Bronchial epithelial cell (primary cell): ENCODE results near the gene B3GALNT2. TPM values are rescaled to one million over a fixed set of nuclear protein-coding genes. Genes with fewer than 3 reads are reported as not detected.
"Not testable (repeated sequence)": the region's sequence is repeated elsewhere in the genome, so short reads cannot be mapped to it uniquely, and the experiment has no call there.

Experiments used
- DNase-seq: peaks from one replicate; pipeline ENCODE4 v3.0.0-alpha.2; 2010; ENCODE audit warnings: low read depth
- FAIRE-seq: peaks from 2 replicates; lab custom pipeline; 2011; peaks lifted over from hg19 to GRCh38; lab: Jason Lieb, UNC
- H3K27me3 ChIP-seq: 2 replicates; pipeline ENCODE4 v1.5.1; 2011; ENCODE audit warnings: low read length; ENCODE audit not compliant: control insufficient read depth, insufficient read depth
- H3K36me3 ChIP-seq: 2 replicates; pipeline ENCODE4 v1.5.1; 2011; ENCODE audit warnings: low read length; ENCODE audit not compliant: control insufficient read depth, insufficient read depth
- H3K4me3 ChIP-seq: 2 replicates; pipeline ENCODE4 v1.5.1; 2011; ENCODE audit warnings: mild to moderate bottlenecking, low read depth, low read length, control low read depth
- total RNA-seq: library from RNA; depleted of rRNA; stranded (reverse); fragments of >200 nt; gene quantifications from 2 replicates; pipeline ENCODE4 v1.2.1, GENCODE V29; 2014
- TF ChIP-seq, protein P1 (sequence below): IDR thresholded peaks from 2 replicates; pipeline ENCODE4 v1.5.1; 2011; ENCODE audit warnings: mild to moderate bottlenecking, moderate library complexity, low read length, control low read depth, inconsistent platforms; ENCODE audit not compliant: insufficient read depth, severe bottlenecking

The B3GALNT2 gene
- total RNA-seq, 1 donor from 2014 or later: 80.3 TPM

DNA sequence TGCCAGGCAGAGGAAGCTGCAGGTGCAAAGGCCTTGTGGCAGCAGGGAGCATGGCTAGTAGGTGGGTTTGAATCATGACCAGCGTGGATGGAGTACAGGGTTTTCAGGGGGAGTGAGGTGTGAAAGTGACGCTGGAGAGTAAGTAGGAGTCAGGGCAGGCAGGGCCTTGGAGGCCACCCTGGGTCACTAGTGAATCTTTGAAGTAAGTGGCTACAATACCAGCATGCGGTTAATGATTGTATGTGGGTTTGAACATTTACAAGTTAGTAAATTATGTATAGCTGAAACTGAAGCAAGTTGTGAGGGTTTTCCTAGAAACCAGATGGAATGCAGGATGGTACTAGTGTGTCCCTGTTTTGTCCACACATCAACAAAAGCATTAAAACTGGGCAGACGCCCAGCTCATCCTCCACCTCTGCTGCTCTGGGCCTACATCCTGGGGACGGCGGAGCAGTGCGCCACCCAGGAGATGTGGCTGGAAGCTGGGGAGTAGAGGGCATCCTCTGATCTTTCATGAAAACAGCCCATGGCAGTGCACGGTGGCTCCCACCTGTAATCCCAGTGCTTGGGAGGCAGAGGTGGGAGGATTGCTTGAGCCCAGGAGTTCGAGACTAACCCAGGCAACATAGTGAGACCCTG is 41.2 kb upstream of the B3GALNT2 start:
- no peaks in the 10 kb centered on the region for H3K36me3 ChIP-seq
- H3K4me3 ChIP-seq: no peak overlapping the region
- DNase-seq: no peak
- peaks cover 1% of the 10 kb centered on the region for H3K27me3 ChIP-seq
- no peak for FAIRE-seq
- TF ChIP-seq, protein P1, sequence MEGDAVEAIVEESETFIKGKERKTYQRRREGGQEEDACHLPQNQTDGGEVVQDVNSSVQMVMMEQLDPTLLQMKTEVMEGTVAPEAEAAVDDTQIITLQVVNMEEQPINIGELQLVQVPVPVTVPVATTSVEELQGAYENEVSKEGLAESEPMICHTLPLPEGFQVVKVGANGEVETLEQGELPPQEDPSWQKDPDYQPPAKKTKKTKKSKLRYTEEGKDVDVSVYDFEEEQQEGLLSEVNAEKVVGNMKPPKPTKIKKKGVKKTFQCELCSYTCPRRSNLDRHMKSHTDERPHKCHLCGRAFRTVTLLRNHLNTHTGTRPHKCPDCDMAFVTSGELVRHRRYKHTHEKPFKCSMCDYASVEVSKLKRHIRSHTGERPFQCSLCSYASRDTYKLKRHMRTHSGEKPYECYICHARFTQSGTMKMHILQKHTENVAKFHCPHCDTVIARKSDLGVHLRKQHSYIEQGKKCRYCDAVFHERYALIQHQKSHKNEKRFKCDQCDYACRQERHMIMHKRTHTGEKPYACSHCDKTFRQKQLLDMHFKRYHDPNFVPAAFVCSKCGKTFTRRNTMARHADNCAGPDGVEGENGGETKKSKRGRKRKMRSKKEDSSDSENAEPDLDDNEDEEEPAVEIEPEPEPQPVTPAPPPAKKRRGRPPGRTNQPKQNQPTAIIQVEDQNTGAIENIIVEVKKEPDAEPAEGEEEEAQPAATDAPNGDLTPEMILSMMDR: no peak

DNA sequence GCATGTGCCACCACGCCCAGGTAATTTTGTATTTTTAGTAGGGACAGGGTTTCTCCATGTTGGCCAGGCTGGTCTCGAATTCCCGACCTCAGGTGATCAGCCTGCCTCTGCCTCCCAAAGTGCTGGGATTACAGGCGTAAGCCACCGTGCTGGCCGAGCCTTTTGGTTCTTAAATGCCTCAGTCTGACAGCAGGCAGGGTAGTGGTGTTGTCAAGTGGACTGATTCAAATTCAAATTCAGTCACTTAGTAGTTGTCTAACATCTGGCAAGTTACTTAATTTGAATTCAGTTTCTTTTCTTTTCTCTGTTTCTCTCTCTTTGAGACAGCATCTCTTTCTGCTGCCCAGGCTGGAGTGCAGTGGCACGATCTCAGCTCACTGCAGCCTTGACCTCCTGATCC is 38.6 kb upstream of the B3GALNT2 start:
- FAIRE-seq: not testable (repeated sequence)

DNA sequence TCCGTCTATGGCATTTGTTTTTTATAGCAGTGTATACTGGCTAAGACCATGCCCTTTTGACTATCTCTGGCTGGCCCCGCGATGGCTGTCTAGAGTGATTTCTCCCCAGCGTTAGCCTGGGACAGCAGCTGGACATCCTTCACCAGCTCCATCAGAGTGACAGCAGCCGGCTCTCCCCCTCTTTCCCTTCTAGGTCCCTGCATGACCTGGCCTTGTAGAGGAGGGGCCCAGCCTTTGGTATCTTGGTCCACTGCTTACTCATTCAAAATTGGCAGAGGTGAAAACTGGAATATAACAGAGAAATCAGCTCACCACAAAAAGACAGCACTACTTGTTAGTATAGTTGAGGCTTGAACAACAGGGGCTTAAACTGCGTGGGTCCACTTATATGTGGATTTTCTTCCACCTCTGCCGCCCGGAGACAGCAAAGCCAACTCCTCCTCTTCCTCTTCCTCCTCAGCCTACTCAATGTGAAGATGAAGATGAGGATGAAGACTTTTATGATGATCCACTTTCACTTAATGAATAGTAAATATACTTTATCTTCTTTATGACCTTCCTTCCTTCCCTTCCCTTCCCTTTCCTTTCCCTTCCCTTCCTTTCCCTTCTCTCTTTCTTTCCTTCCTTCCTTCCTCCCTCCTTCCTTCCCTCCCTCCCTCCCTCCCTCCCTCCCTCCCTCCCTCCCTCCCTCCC is 29.4 kb upstream of the B3GALNT2 start:
- Histone ChIP-seq H3K4me3 (no peak overlapping the region), H3K27me3 (no peaks in the 10 kb centered on the region), H3K36me3 (no peaks in the 10 kb centered on the region)
- no peak for FAIRE-seq
- TF ChIP-seq, protein P1: no peak
- DNase-seq: no peak

More for the DNA sequence above, 38.6 kb upstream of the B3GALNT2 start:
- H3K4me3 ChIP-seq, H3K27me3 ChIP-seq, DNase-seq, H3K36me3 ChIP-seq: not testable (repeated sequence)

DNA sequence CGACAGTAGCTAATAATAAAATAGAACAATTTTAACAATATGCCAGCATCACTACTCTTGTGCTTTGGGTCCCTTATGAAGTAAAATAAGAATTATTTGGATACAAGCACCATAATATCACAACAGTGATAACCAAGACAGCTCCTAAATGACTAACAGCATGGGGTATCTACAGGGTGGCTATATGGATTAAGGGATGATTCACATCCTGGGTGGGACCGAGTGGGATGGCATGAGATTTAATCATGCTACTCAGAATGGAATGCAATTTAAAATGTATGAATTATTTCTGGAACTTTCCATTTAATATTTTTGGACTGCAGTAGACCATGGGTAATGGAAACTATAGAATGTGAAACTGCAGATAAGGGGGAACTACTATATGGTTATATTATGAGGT is 28.1 kb upstream of the B3GALNT2 start:
- H3K4me3 ChIP-seq: no peak overlapping the region
- no peaks in the 10 kb centered on the region for H3K27me3 ChIP-seq
- DNase-seq: peak; percentile 93
- TF ChIP-seq, protein P1: no peak
- no peaks in the 10 kb centered on the region for H3K36me3 ChIP-seq
- no peak for FAIRE-seq

DNA sequence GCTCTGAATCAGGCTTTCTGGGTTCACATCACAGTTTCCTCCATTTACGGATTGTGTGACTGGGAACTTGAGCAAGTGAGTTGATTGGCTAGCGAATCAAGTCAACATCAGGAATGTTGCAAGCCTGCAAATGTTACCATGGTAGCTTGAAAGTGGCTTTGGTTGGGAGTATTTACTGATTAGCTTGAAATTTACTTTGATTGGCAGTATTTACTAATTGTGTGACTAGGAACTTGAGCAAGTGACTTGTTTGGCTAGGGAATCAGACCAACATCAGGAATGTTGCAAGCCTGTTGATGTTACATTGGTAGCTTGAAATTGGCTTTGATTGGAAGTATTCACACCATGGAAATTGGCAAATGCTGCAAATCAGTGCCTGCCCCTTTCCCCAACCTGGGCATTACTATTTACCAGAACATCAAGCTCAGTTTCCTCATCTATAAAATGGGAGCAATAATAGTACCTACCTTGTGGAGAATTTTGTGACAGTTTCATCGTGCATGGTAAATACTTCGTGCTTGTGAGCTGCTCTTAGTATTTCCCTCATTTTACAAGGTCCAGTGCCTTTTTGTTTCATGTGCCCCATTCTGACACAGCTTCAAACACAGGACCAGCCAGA is 23.1 kb upstream of the B3GALNT2 start:
- no peak overlapping the region for H3K4me3 ChIP-seq
- no peaks in the 10 kb centered on the region for H3K36me3 ChIP-seq
- TF ChIP-seq, protein P1: no peak
- FAIRE-seq: no peak
- H3K27me3 ChIP-seq: no peaks in the 10 kb centered on the region
- peak; percentile 33 for DNase-seq

DNA sequence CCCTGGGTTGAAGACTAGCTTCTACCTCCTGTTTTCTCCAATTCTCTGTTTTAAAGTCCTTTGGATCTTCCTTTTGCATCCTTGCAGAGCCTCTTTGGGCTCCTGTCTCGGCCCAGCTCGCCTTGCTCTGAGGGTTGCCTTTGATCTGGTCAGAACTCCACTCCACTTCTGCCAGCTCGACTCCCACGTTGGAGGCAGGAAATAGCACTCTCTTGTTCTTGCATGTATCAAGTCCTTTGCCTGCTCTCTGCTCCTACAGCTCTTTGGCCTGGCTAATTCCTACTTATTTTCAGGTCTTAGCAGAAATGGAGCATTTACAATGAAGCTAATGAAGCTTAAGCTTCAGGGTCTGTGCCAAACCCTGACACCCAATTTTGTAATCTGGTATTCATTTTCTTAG is 21.1 kb upstream of the B3GALNT2 start:
- TF ChIP-seq, protein P1: no peak
- FAIRE-seq (no peak), DNase-seq (no peak)
- Histone ChIP-seq H3K4me3 (no peak overlapping the region), H3K27me3 (no peaks in the 10 kb centered on the region), H3K36me3 (no peaks in the 10 kb centered on the region)
